K562 (cell line): Measurements from ENCODE around the gene INPP4B. TPM values are rescaled to one million over a fixed set of nuclear protein-coding genes. Genes with fewer than 3 reads are reported as not detected.

Experiments
- ATAC-seq: fragments of 200-7000 bp; cut with Tn5 transposase; 3 replicates; pipeline ENCODE4 v1.9.1; 2020; ENCODE audit warnings: moderate library complexity
- BruUV-seq: library from RNA; stranded (reverse); fragments of 400-500 nt; replicated peaks from 2 replicates; lab custom pipeline; 2021; lab: Mats Ljungman, UMichigan
- CTCF ChIA-PET: fragments of 300-600 bp; formaldehyde crosslinking; extraction: SDS; loops from one replicate; lab custom pipeline; 2021; ENCODE audit warnings: low intra/inter-chr PET ratio; lab: Yijun Ruan, JAX
- POLR2A ChIA-PET: fragments of 300-600, 350-650 bp; sonication (Branson Sonifier 250); formaldehyde crosslinking; extraction: SDS; loops from one replicate; lab custom pipeline; 2021; ENCODE audit warnings: antibody characterized with exemption, inconsistent platforms; lab: Yijun Ruan, JAX
- DNase-seq, 4 experiments: peaks; one replicate each; pipeline versions ENCODE4 v3.0.0 to v3.0.0-alpha.2; 2011 to 2018; ENCODE audit warnings: low spot score in 3 of 4, mixed read lengths in 3 of 4; ENCODE audit errors: extremely low read depth in 1 of 4
- FAIRE-seq: peaks from 2 replicates; lab custom pipeline; 2011; peaks lifted over from hg19 to GRCh38; lab: Jason Lieb, UNC
- H2AFZ ChIP-seq: 2 replicates; pipeline ENCODE4 v1.6.0; 2011; ENCODE audit warnings: low read depth, low read length, control low read depth, inconsistent platforms
- H3K27ac ChIP-seq: fragments of 200-600 bp; 3 replicates; pipeline ENCODE4 v1.8.0; 2011; ENCODE audit warnings: low read depth, mild to moderate bottlenecking, control low read depth, inconsistent platforms, low read length, moderate library complexity, mixed read lengths; ENCODE audit errors: extremely low read depth
- H3K27me3 ChIP-seq, 2 experiments: fragments of 300-600 bp in 1 of 2; 2 replicates in 1 of 2; 3 replicates in 1 of 2; pipeline versions ENCODE4 v1.6.0 to v1.8.0; 2011; ENCODE audit warnings: inconsistent platforms in 2 of 2, low read length in 2 of 2, mild to moderate bottlenecking in 1 of 2, mixed read lengths in 1 of 2, moderate library complexity in 1 of 2; ENCODE audit not compliant: control insufficient read depth in 2 of 2, insufficient read depth in 2 of 2
- H3K36me3 ChIP-seq: fragments of 300-600 bp; 3 replicates; pipeline ENCODE4 v1.8.0; 2011; ENCODE audit warnings: mild to moderate bottlenecking, low read length, inconsistent platforms; ENCODE audit not compliant: control insufficient read depth, insufficient read depth
- H3K4me1 ChIP-seq, 2 experiments: fragments of 200-600 bp in 1 of 2; replicated peaks in 1 of 2; 2 replicates in 1 of 2; 3 replicates in 1 of 2; pipeline versions ENCODE4 v1.5.1 to v1.8.0; 2011; ENCODE audit warnings: inconsistent platforms in 2 of 2, low read length in 2 of 2, mild to moderate bottlenecking in 1 of 2, mixed read lengths in 1 of 2, moderate library complexity in 1 of 2; ENCODE audit not compliant: control insufficient read depth in 2 of 2, insufficient read depth in 2 of 2
- H3K4me2 ChIP-seq: 2 replicates; pipeline ENCODE4 v1.6.1; 2011; ENCODE audit warnings: low read length, control low read depth, inconsistent platforms, mixed read lengths; ENCODE audit not compliant: insufficient read depth
- H3K4me3 ChIP-seq: fragments of 200-600 bp; sonication (generic), shearing (Covaris generic); 2 replicates; pipeline ENCODE4 v1.5.1; 2016; ENCODE audit warnings: control low read depth, inconsistent platforms
- H3K79me2 ChIP-seq: fragments of 200-600 bp; 3 replicates; pipeline ENCODE4 v1.8.0; 2011; ENCODE audit warnings: low read length, inconsistent platforms; ENCODE audit not compliant: control insufficient read depth, insufficient read depth
- H3K9ac ChIP-seq, 2 experiments: 2 replicates each; pipeline versions ENCODE4 v1.6.0 to v1.6.1; 2011; ENCODE audit warnings: low read depth in 2 of 2, low read length in 2 of 2, control low read depth in 1 of 2, inconsistent platforms in 1 of 2, mild to moderate bottlenecking in 1 of 2, mixed read lengths in 1 of 2; ENCODE audit not compliant: insufficient read depth in 1 of 2
- H3K9me1 ChIP-seq: one replicate; pipeline ENCODE4 v1.6.0; 2011; ENCODE audit warnings: inconsistent platforms, mild to moderate bottlenecking, low read length, moderate library complexity; ENCODE audit not compliant: control insufficient read depth, insufficient read depth
- H3K9me3 ChIP-seq: replicated peaks from 2 replicates; pipeline ENCODE4 v1.5.1; 2011; ENCODE audit warnings: low read depth, low read length, inconsistent platforms; ENCODE audit not compliant: control insufficient read depth, insufficient read depth
- H4K20me1 ChIP-seq: replicated peaks from 2 replicates; pipeline ENCODE4 v1.6.1; 2011; ENCODE audit warnings: low read length, inconsistent platforms, mixed read lengths; ENCODE audit not compliant: control insufficient read depth, insufficient read depth
- ELF1 ChIP-seq: fragments of 200-800 bp; sonication (Bioruptor generic); IDR thresholded peaks from 2 replicates; pipeline ENCODE4 v1.6.1; 2016; ENCODE audit warnings: missing genetic modification characterization, missing compliant biosample characterization
- FUS ChIP-seq: fragments of 200-400 bp; formaldehyde crosslinking; optimal IDR thresholded peaks from 2 replicates; pipeline ENCODE3; 2017; ENCODE audit warnings: low read depth, low read length
- NBN ChIP-seq: fragments of 450-650 bp; IDR thresholded peaks from 2 replicates; pipeline ENCODE4 v1.6.1; 2016; ENCODE audit warnings: low read depth, mild to moderate bottlenecking
- POLR2G ChIP-seq: fragments of 200-400 bp; formaldehyde crosslinking; IDR thresholded peaks from 2 replicates; pipeline ENCODE4 v1.6.1; 2017; ENCODE audit warnings: low read depth, mild to moderate bottlenecking, antibody characterized with exemption, low read length, moderate library complexity
- RBM17 ChIP-seq: fragments of 200-400 bp; formaldehyde crosslinking; IDR thresholded peaks from 2 replicates; pipeline ENCODE4 v1.6.1; 2017; ENCODE audit warnings: low read depth, mild to moderate bottlenecking, low read length, borderline replicate concordance
- THRAP3 ChIP-seq: fragments of 450-650 bp; IDR thresholded peaks from 2 replicates; pipeline ENCODE4 v1.6.1; 2016; ENCODE audit warnings: mild to moderate bottlenecking, inconsistent platforms, borderline replicate concordance
- ZNF184 ChIP-seq: sonication (generic); formaldehyde crosslinking; IDR thresholded peaks from 2 replicates; pipeline ENCODE4 v1.5.0; 2020; ENCODE audit warnings: missing genetic modification reagents
- WGBS: fragments of 100-300 bp; shearing (Covaris generic); methylation state at CpG from one replicate; pipeline ENCODE4 v1.1.6; 2016; ENCODE audit warnings: low coverage, mixed read lengths; ENCODE audit not compliant: insufficient coverage; ENCODE audit errors: missing lambda C conversion rate; 5-methylcytosine and 5-hydroxymethylcytosine counted together
- in situ Hi-C: fragments of 300-500 bp; cut with MboI; formaldehyde crosslinking; loops from 4 replicates; pipeline ENCODE4 v1.15.0; 2018; ENCODE audit warnings: inconsistent platforms, mixed read lengths
- intact Hi-C: fragments of 100-400 bp; cut with micrococcal nuclease; formaldehyde crosslinking; loops from 2 replicates; pipeline ENCODE4 v1.14.2; 2022
- polyA plus RNA-seq, 8 experiments: library from polyadenylated mRNA; depleted of rRNA in 4 of 8; stranded (reverse) in 5 of 8; unstranded in 3 of 8; fragments of >200 nt; fragmentation: Nextera tagmentation in 2 of 8; fragmentation: Illumina TruSeq in 1 of 8; extraction: Ambion mirVana in 2 of 8; extraction: Trizol in 1 of 8; gene quantifications; 2 replicates each; pipeline versions ENCODE4 v1.2.1 to v1.2.3, GENCODE V29; 2011 to 2014; ENCODE audit warnings: inconsistent platforms in 1 of 8, missing spikeins in 1 of 8
- total RNA-seq, 7 experiments: library from RNA; depleted of rRNA in 6 of 7; stranded (reverse); fragments of >200 nt in 6 of 7; fragmentation: Illumina TruSeq in 2 of 7; extraction: Trizol in 2 of 7; gene quantifications; 2 replicates each; pipeline versions ENCODE4 v1.2.1 to v1.2.3, GENCODE V29; 2011 to 2021; ENCODE audit warnings: low replicate concordance in 1 of 7
- TF ChIP-seq, protein P1 (sequence below), 2 experiments: fragments of 450-650 bp; IDR thresholded peaks; 2 replicates each; pipeline ENCODE4 v1.6.1; 2018; ENCODE audit warnings: mild to moderate bottlenecking in 2 of 2, low read depth in 1 of 2; ENCODE audit not compliant: partially characterized antibody in 2 of 2
- TF ChIP-seq, protein P2 (sequence below): sonication (generic); formaldehyde crosslinking; IDR thresholded peaks from 2 replicates; pipeline ENCODE4 v1.8.1; 2023; ENCODE audit warnings: mild to moderate bottlenecking, missing genetic modification reagents

INPP4B gene
- total and polyA plus RNA-seq, 9 of the 15 experiments (the other 6 are each of a cell fraction or from before 2014, with no cell fraction given): 0.04 to 0.11 TPM; not detected in 7

DNA sequence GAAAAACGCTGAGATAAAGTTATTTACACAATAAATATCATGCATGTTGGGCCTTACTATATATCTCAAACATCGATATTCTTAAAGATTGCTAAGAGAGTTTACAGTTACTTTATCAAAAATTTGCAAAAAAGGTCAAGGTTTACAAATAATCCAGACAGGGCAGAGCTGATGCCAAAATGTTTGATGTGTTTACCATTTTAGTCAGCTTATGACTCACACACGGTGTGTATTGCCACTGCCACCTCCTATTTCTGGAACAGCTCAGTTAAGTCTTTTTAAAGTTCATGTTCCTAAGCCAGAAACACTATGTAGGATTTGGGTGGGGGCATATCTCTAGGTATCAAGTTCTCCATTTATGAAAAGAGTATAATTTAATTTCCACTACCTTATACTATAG, 580.6 kb downstream of the INPP4B start (continued):
- TF ChIP-seq, protein P1, sequence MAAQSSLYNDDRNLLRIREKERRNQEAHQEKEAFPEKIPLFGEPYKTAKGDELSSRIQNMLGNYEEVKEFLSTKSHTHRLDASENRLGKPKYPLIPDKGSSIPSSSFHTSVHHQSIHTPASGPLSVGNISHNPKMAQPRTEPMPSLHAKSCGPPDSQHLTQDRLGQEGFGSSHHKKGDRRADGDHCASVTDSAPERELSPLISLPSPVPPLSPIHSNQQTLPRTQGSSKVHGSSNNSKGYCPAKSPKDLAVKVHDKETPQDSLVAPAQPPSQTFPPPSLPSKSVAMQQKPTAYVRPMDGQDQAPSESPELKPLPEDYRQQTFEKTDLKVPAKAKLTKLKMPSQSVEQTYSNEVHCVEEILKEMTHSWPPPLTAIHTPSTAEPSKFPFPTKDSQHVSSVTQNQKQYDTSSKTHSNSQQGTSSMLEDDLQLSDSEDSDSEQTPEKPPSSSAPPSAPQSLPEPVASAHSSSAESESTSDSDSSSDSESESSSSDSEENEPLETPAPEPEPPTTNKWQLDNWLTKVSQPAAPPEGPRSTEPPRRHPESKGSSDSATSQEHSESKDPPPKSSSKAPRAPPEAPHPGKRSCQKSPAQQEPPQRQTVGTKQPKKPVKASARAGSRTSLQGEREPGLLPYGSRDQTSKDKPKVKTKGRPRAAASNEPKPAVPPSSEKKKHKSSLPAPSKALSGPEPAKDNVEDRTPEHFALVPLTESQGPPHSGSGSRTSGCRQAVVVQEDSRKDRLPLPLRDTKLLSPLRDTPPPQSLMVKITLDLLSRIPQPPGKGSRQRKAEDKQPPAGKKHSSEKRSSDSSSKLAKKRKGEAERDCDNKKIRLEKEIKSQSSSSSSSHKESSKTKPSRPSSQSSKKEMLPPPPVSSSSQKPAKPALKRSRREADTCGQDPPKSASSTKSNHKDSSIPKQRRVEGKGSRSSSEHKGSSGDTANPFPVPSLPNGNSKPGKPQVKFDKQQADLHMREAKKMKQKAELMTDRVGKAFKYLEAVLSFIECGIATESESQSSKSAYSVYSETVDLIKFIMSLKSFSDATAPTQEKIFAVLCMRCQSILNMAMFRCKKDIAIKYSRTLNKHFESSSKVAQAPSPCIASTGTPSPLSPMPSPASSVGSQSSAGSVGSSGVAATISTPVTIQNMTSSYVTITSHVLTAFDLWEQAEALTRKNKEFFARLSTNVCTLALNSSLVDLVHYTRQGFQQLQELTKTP (IDR thresholded peaks at IDR 0.05; ENCODE audit: low read depth in 1 of 2, partially characterized antibody in 2 of 2): no peak
- no peak for TF ChIP-seq ZNF184 (CRISPR knock-in tag)
- TF ChIP-seq, all 486 proteins: peak for 0

DNA sequence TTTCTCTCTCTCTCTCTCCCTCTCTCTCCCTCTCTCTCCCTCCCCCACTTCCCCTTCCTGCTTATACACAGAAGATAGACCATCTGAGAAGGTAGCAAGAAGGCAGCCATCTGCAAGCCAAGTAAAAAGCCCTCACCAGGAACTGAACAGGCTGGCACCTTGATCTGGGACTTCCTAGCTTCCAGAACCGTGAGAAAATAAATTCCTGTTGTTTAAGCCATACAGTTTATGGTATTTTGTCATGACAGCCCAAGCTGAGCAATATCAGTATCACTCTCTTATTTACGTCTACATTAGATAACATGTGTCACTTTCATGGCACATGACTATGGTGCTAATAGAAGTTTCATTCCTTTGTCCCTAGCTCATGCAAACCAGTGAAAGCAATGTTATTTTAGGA, 581.1 kb downstream of the INPP4B start:
- Histone ChIP-seq H3K9me1 (no peaks in the 10 kb centered on the region), H3K4me2 (no peak overlapping the region), H3K4me3 (no peak overlapping the region), H4K20me1 (no peaks in the 10 kb centered on the region), H2AFZ (no peak overlapping the region), H3K79me2 (no peaks in the 10 kb centered on the region), H3K9me3 (no peaks in the 10 kb centered on the region), H3K4me1 (no peaks in the 10 kb centered on the region), H3K27me3 (no peaks in the 10 kb centered on the region), H3K27ac (no peak overlapping the region), H3K36me3 (no peaks in the 10 kb centered on the region), H3K9ac (no peak overlapping the region)
- ATAC-seq (no peak), DNase-seq (no peak), FAIRE-seq (no peak)
- POLR2A ChIA-PET: no interaction called here
- intact Hi-C loops: no loop called here
- no TSS peak for BruUV-seq
- WGBS: 3% methylated on average over 2 of the region's 2 CpGs
- in situ Hi-C loops: no loop called here
- CTCF ChIA-PET: no interaction called here
- no peak for TF ChIP-seq THRAP3
- TF ChIP-seq FUS: no peak
- TF ChIP-seq RBM17: no peak
- no peak for TF ChIP-seq ELF1
- TF ChIP-seq POLR2G: no peak
- TF ChIP-seq, protein P2, sequence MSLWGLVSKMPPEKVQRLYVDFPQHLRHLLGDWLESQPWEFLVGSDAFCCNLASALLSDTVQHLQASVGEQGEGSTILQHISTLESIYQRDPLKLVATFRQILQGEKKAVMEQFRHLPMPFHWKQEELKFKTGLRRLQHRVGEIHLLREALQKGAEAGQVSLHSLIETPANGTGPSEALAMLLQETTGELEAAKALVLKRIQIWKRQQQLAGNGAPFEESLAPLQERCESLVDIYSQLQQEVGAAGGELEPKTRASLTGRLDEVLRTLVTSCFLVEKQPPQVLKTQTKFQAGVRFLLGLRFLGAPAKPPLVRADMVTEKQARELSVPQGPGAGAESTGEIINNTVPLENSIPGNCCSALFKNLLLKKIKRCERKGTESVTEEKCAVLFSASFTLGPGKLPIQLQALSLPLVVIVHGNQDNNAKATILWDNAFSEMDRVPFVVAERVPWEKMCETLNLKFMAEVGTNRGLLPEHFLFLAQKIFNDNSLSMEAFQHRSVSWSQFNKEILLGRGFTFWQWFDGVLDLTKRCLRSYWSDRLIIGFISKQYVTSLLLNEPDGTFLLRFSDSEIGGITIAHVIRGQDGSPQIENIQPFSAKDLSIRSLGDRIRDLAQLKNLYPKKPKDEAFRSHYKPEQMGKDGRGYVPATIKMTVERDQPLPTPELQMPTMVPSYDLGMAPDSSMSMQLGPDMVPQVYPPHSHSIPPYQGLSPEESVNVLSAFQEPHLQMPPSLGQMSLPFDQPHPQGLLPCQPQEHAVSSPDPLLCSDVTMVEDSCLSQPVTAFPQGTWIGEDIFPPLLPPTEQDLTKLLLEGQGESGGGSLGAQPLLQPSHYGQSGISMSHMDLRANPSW (CRISPR knock-in tag): no peak
- no peak for TF ChIP-seq NBN
